HEK293 (cell line): ENCODE data around the gene LAMA2.

Experiments
- CTCF ChIA-PET: fragments of 350-600 bp; formaldehyde crosslinking; extraction: SDS; loops from one replicate; lab custom pipeline; 2021; ENCODE audit warnings: antibody characterized with exemption; lab: Yijun Ruan, JAX
- POLR2A ChIA-PET: fragments of 300-600 bp; formaldehyde crosslinking; extraction: SDS; loops from one replicate; lab custom pipeline; 2020; ENCODE audit warnings: antibody characterized with exemption, inconsistent platforms; lab: Yijun Ruan, JAX
- H3K27ac ChIP-seq: fragments of 200-500 bp; sonication (Bioruptor generic); 2 replicates; pipeline ENCODE4 v1.5.1; 2014; ENCODE audit warnings: low read depth, low read length, control low read depth, inconsistent platforms; ENCODE audit errors: extremely low read depth
- H3K36me3 ChIP-seq, 2 experiments: fragments of 200-500 bp in 1 of 2; sonication (Bioruptor generic) in 1 of 2; 1 replicate in 1 of 2; 2 replicates in 1 of 2; pipeline ENCODE4 v1.5.1; 2014 to 2017; ENCODE audit warnings: inconsistent platforms in 2 of 2, low read length in 2 of 2; ENCODE audit not compliant: control insufficient read depth in 2 of 2, insufficient read depth in 1 of 2
- H3K4me1 ChIP-seq: fragments of 200-500 bp; sonication (Bioruptor generic); 2 replicates; pipeline ENCODE4 v1.5.1; 2014; ENCODE audit warnings: mild to moderate bottlenecking, low read length, inconsistent platforms; ENCODE audit not compliant: control insufficient read depth, insufficient read depth
- H3K4me3 ChIP-seq: 2 replicates; pipeline ENCODE4 v1.5.1; 2011; ENCODE audit warnings: low read depth, mild to moderate bottlenecking, control low read depth, low read length, moderate library complexity
- H3K9me3 ChIP-seq: fragments of 200-500 bp; sonication (Bioruptor generic); 2 replicates; pipeline ENCODE4 v1.5.1; 2014; ENCODE audit warnings: low read depth, low read length, inconsistent platforms; ENCODE audit not compliant: control insufficient read depth, insufficient read depth
- GLI2 ChIP-seq: fragments of 450-650 bp; formaldehyde crosslinking; IDR thresholded peaks from 2 replicates; pipeline ENCODE4; 2017; ENCODE audit warnings: missing biosample characterization, missing genetic modification characterization, low read depth, borderline replicate concordance
- GLIS2 ChIP-seq: fragments of 450-650 bp; formaldehyde crosslinking; IDR thresholded peaks from 2 replicates; pipeline ENCODE4 v1.5.1; 2016; ENCODE audit warnings: missing biosample characterization, missing genetic modification characterization
- OSR2 ChIP-seq: fragments of 450-650 bp; formaldehyde crosslinking; IDR thresholded peaks from 2 replicates; pipeline ENCODE4 v1.5.1; 2016; ENCODE audit warnings: missing biosample characterization, missing genetic modification characterization
- PRDM1 ChIP-seq: fragments of 450-650 bp; formaldehyde crosslinking; IDR thresholded peaks from 2 replicates; pipeline ENCODE4; 2016; ENCODE audit warnings: missing biosample characterization, missing genetic modification characterization
- PRDM4 ChIP-seq: fragments of 450-650 bp; formaldehyde crosslinking; IDR thresholded peaks from 2 replicates; pipeline ENCODE4 v1.5.1; 2017; ENCODE audit warnings: missing biosample characterization, missing genetic modification characterization
- RBAK ChIP-seq: fragments of 450-650 bp; formaldehyde crosslinking; IDR thresholded peaks from 2 replicates; pipeline ENCODE4 v1.5.1; 2016; ENCODE audit warnings: missing biosample characterization, missing genetic modification characterization
- TSHZ1 ChIP-seq: fragments of 450-650 bp; formaldehyde crosslinking; IDR thresholded peaks from 2 replicates; pipeline ENCODE4 v1.5.1; 2016; ENCODE audit warnings: missing biosample characterization, missing genetic modification characterization, borderline replicate concordance
- ZBTB20 ChIP-seq: fragments of 450-650 bp; formaldehyde crosslinking; IDR thresholded peaks from 2 replicates; pipeline ENCODE4 v1.5.1; 2016; ENCODE audit warnings: missing biosample characterization, missing genetic modification characterization
- ZBTB48 ChIP-seq: fragments of 450-650 bp; formaldehyde crosslinking; IDR thresholded peaks from 2 replicates; pipeline ENCODE4 v1.5.1; 2016; ENCODE audit warnings: missing biosample characterization, missing genetic modification characterization
- ZFP37 ChIP-seq: fragments of 450-650 bp; formaldehyde crosslinking; IDR thresholded peaks from 2 replicates; pipeline ENCODE4 v1.5.1; 2016; ENCODE audit warnings: missing biosample characterization, missing genetic modification characterization
- ZNF114 ChIP-seq: fragments of 450-650 bp; formaldehyde crosslinking; IDR thresholded peaks from 2 replicates; pipeline ENCODE4 v1.5.0; 2017; ENCODE audit warnings: missing biosample characterization, missing genetic modification characterization
- ZNF18 ChIP-seq: fragments of 450-650 bp; formaldehyde crosslinking; IDR thresholded peaks from 2 replicates; pipeline ENCODE4 v1.5.1; 2016; ENCODE audit warnings: missing biosample characterization, missing genetic modification characterization
- ZNF184 ChIP-seq: fragments of 450-650 bp; IDR thresholded peaks from 2 replicates; pipeline ENCODE4 v1.5.1; 2018; ENCODE audit warnings: missing biosample characterization, mild to moderate bottlenecking, missing genetic modification characterization
- ZNF274 ChIP-seq, 2 experiments: fragments of 200-500 bp in 1 of 2; fragments of 450-650 bp in 1 of 2; sonication (Bioruptor generic) in 1 of 2; formaldehyde crosslinking in 1 of 2; IDR thresholded peaks; 2 replicates each; pipeline versions ENCODE4 v1.5.1 to v1.6.1; 2014 to 2016; ENCODE audit warnings: borderline replicate concordance in 1 of 2, inconsistent platforms in 1 of 2, low read length in 1 of 2, missing biosample characterization in 1 of 2, missing genetic modification characterization in 1 of 2
- ZNF335 ChIP-seq: fragments of 450-650 bp; formaldehyde crosslinking; conservative IDR thresholded peaks from 2 replicates; pipeline ENCODE4 v1.5.1; 2016; ENCODE audit warnings: missing biosample characterization, missing genetic modification characterization
- ZNF391 ChIP-seq: fragments of 450-650 bp; formaldehyde crosslinking; IDR thresholded peaks from 2 replicates; pipeline ENCODE4 v1.5.1; 2016; ENCODE audit warnings: low read depth, missing biosample characterization, missing genetic modification characterization, borderline replicate concordance
- ZNF423 ChIP-seq: fragments of 450-650 bp; formaldehyde crosslinking; IDR thresholded peaks from 2 replicates; pipeline ENCODE4 v1.5.1; 2016; ENCODE audit warnings: missing biosample characterization, missing genetic modification characterization
- ZNF580 ChIP-seq: fragments of 450-650 bp; formaldehyde crosslinking; IDR thresholded peaks from 2 replicates; pipeline ENCODE4 v1.5.1; 2016; ENCODE audit warnings: missing biosample characterization, missing genetic modification characterization
- ZNF639 ChIP-seq: fragments of 450-650 bp; formaldehyde crosslinking; IDR thresholded peaks from 2 replicates; pipeline ENCODE4 v1.5.1; 2016; ENCODE audit warnings: missing biosample characterization, missing genetic modification characterization
- ZNF704 ChIP-seq: fragments of 450-650 bp; formaldehyde crosslinking; IDR thresholded peaks from 2 replicates; pipeline ENCODE4 v1.5.1; 2016; ENCODE audit warnings: missing biosample characterization, missing genetic modification characterization
- ZNF785 ChIP-seq: fragments of 450-650 bp; formaldehyde crosslinking; IDR thresholded peaks from 2 replicates; pipeline ENCODE4 v1.5.1; 2016; ENCODE audit warnings: missing biosample characterization, missing genetic modification characterization
- ZNF830 ChIP-seq: fragments of 450-650 bp; IDR thresholded peaks from 2 replicates; pipeline ENCODE4 v1.5.0; 2018; ENCODE audit warnings: missing biosample characterization, missing genetic modification characterization, low read depth, mild to moderate bottlenecking, moderate library complexity

LAMA2 gene

GRCh38 chr6:129510950-129511349 is 628.0 kb downstream of the LAMA2 start:
- no peaks in the 10 kb centered on the region for H3K9me3 ChIP-seq
- no peaks in the 10 kb centered on the region for H3K36me3 ChIP-seq
- no peaks in the 10 kb centered on the region for H3K4me1 ChIP-seq
- H3K27ac ChIP-seq: no peak overlapping the region
- POLR2A ChIA-PET: no interaction called here
- no peak overlapping the region for H3K4me3 ChIP-seq
- CTCF ChIA-PET: interaction anchor here (0.9 to 2.1 kb wide), 3 partner anchors 10 to 13 kb away, joined by 3 to 7 read pairs (median 7); no protein-coding TSS in a partner anchor
- TF ChIP-seq PRDM4 (tag by site-specific recombination) (no peak), ZNF391 (tag by site-specific recombination) (no peak), ZNF335 (tag by site-specific recombination) (no peak), RBAK (tag by site-specific recombination) (no peak), ZNF704 (tag by site-specific recombination) (no peak), OSR2 (tag by site-specific recombination) (no peak), PRDM1 (no peak), ZBTB20 (tag by site-specific recombination) (no peak), ZBTB48 (tag by site-specific recombination) (no peak), ZNF18 (tag by site-specific recombination) (no peak), ZNF274 (IDR thresholded peaks at IDR 0.05; ENCODE audit: low read length) (no peak), ZNF274 (tag by site-specific recombination; IDR thresholded peaks at IDR 0.05; ENCODE audit: borderline replicate concordance) (no peak), ZNF114 (tag by site-specific recombination) (no peak), GLI2 (tag by site-specific recombination) (no peak), ZNF639 (no peak), ZNF423 (tag by site-specific recombination) (no peak), ZNF184 (tag by site-specific recombination) (no peak)

- Histone ChIP-seq H3K9me3 (no peaks in the 10 kb centered on the region), H3K4me3 (no peak overlapping the region), H3K27ac (no peak overlapping the region), H3K36me3 (no peaks in the 10 kb centered on the region), H3K4me1 (no peaks in the 10 kb centered on the region)
- POLR2A ChIA-PET: no interaction called here
- CTCF ChIA-PET: interaction anchor here (0.7 to 1.9 kb wide), 2 partner anchors 62 to 568 kb away, joined by 6 read pairs; no protein-coding TSS in a partner anchor
- TF ChIP-seq ZNF830 (tag by site-specific recombination) (no peak), GLIS2 (tag by site-specific recombination) (no peak), ZNF580 (tag by site-specific recombination) (no peak), ZNF785 (tag by site-specific recombination) (no peak), TSHZ1 (tag by site-specific recombination) (no peak), ZFP37 (tag by site-specific recombination) (no peak)
Observed at GRCh38 chr6:129513471-129513870, 630.5 kb downstream of the LAMA2 start.
